GM23338 (cell line): ENCODE measurements around the gene FSIP1. TPM values are rescaled to one million over a fixed set of nuclear protein-coding genes. Genes with fewer than 3 reads are reported as not detected.

Source experiments
- ATAC-seq: fragments of 200-7000 bp; cut with Tn5 transposase; 3 replicates; pipeline ENCODE4 v1.9.1; 2020
- DNase-seq: peaks from one replicate; pipeline ENCODE4 v3.0.0-alpha.2; 2015; ENCODE audit warnings: low spot score
- H2AFZ ChIP-seq: fragments of 200-600 bp; sonication (generic); 2 replicates; pipeline ENCODE4 v1.8.0; 2016; ENCODE audit warnings: antibody characterized with exemption, mild to moderate bottlenecking, moderate library complexity
- H3F3A ChIP-seq: fragments of 200-600 bp; sonication (generic); replicated peaks from 2 replicates; pipeline ENCODE4 v1.8.0; 2017; ENCODE audit warnings: antibody characterized with exemption, mixed run types, low read depth
- H3K27ac ChIP-seq: fragments of 200-600 bp; sonication (generic); 2 replicates; pipeline ENCODE4 v1.6.1; 2016; ENCODE audit warnings: low read depth
- H3K27me3 ChIP-seq: fragments of 200-600 bp; sonication (generic); 2 replicates; pipeline ENCODE4 v1.8.0; 2016; ENCODE audit warnings: mild to moderate bottlenecking, mixed run types, moderate library complexity; ENCODE audit not compliant: insufficient read depth
- H3K36me3 ChIP-seq: fragments of 200-600 bp; sonication (generic); 2 replicates; pipeline ENCODE4 v1.8.0; 2016; ENCODE audit warnings: mild to moderate bottlenecking; ENCODE audit not compliant: insufficient read depth
- H3K4me1 ChIP-seq: fragments of 200-600 bp; sonication (generic); 2 replicates; pipeline ENCODE4 v1.8.0; 2016; ENCODE audit warnings: mild to moderate bottlenecking, moderate library complexity; ENCODE audit not compliant: insufficient read depth
- H3K4me2 ChIP-seq: fragments of 200-600 bp; sonication (generic); 2 replicates; pipeline ENCODE4 v1.7.1; 2017; ENCODE audit warnings: mixed run types
- H3K4me3 ChIP-seq: fragments of 200-600 bp; sonication (generic); 2 replicates; pipeline ENCODE4 v1.6.1; 2016; ENCODE audit warnings: mixed run types
- H3K79me2 ChIP-seq: fragments of 200-600 bp; sonication (generic); replicated peaks from 2 replicates; pipeline ENCODE4 v1.8.0; 2017; ENCODE audit warnings: mild to moderate bottlenecking; ENCODE audit not compliant: insufficient read depth
- H3K9me2 ChIP-seq: fragments of 200-600 bp; sonication (generic); 2 replicates; pipeline ENCODE4 v1.8.0; 2017; ENCODE audit not compliant: insufficient read depth
- H4K20me1 ChIP-seq: fragments of 200-600 bp; sonication (generic); replicated peaks from 2 replicates; pipeline ENCODE4 v1.8.0; 2017; ENCODE audit warnings: mild to moderate bottlenecking; ENCODE audit not compliant: insufficient read depth
- H3K27ac Mint-ChIP-seq: 2 replicates; pipeline ENCODE4 v1.8.0; 2020; ENCODE audit warnings: inconsistent platforms, mild to moderate bottlenecking, moderate library complexity, mixed read lengths
- H3K27me3 Mint-ChIP-seq: 3 replicates; pipeline ENCODE4 v1.8.0; 2022; ENCODE audit warnings: low read depth, mild to moderate bottlenecking, moderate library complexity, mixed read lengths, inconsistent platforms; ENCODE audit not compliant: insufficient read depth, poor library complexity
- H3K36me3 Mint-ChIP-seq: 3 replicates; pipeline ENCODE4 v1.8.0; 2021; ENCODE audit warnings: low read depth, mild to moderate bottlenecking, inconsistent platforms, moderate library complexity, mixed read lengths
- H3K4me1 Mint-ChIP-seq: 3 replicates; pipeline ENCODE4 v1.8.0; 2020; ENCODE audit warnings: mild to moderate bottlenecking, inconsistent platforms, mixed read lengths
- H3K4me3 Mint-ChIP-seq: 3 replicates; pipeline ENCODE4 v1.8.0; 2021; ENCODE audit warnings: moderate library complexity, mild to moderate bottlenecking, inconsistent platforms, mixed read lengths
- H3K9me3 Mint-ChIP-seq: 3 replicates; pipeline ENCODE4 v1.8.0; 2020; ENCODE audit warnings: moderate library complexity, mild to moderate bottlenecking, inconsistent platforms, mixed read lengths
- CREB1 ChIP-seq: fragments of 250-450 bp; sonication (Bioruptor Pico); IDR thresholded peaks from 2 replicates; pipeline ENCODE4 v1.5.0; 2020; ENCODE audit warnings: low read depth, mild to moderate bottlenecking, moderate library complexity
- EZH2phosphoT487 ChIP-seq: fragments of 200-600 bp; sonication (generic); IDR thresholded peaks from one replicate; pipeline ENCODE4 v1.8.1; 2018; ENCODE audit warnings: antibody characterized with exemption; ENCODE audit not compliant: unreplicated experiment
- JUNB ChIP-seq: IDR thresholded peaks from one replicate; pipeline ENCODE4 v1.6.1; 2016; ENCODE audit warnings: antibody characterized with exemption; ENCODE audit not compliant: unreplicated experiment
- POLR2AphosphoS5 ChIP-seq: IDR thresholded peaks from 2 replicates; pipeline ENCODE4 v1.6.1; 2016; ENCODE audit warnings: antibody characterized with exemption, low read depth
- STAT1 ChIP-seq: IDR thresholded peaks from one replicate; pipeline ENCODE4 v1.6.1; 2016; ENCODE audit warnings: antibody characterized with exemption; ENCODE audit not compliant: unreplicated experiment
- ZNF114 ChIP-seq: fragments of 250-450 bp; sonication (Bioruptor Pico); IDR thresholded peaks from 2 replicates; pipeline ENCODE4 v1.5.0; 2020; ENCODE audit warnings: mild to moderate bottlenecking, moderate library complexity
- ZNF331 ChIP-seq: fragments of 250-450 bp; sonication (Bioruptor Pico); IDR thresholded peaks from 2 replicates; pipeline ENCODE4 v1.5.0; 2020; ENCODE audit warnings: low read depth, mild to moderate bottlenecking, moderate library complexity
- polyA plus RNA-seq: library from polyadenylated mRNA; unstranded; fragments of >200 nt; fragmentation: Nextera tagmentation; extraction: Ambion mirVana; gene quantifications from 2 replicates; pipeline ENCODE4 v1.2.1, GENCODE V29; 2016
- total RNA-seq: library from RNA; depleted of rRNA; stranded (reverse); fragments of >200 nt; shearing (Covaris generic); gene quantifications from 2 replicates; pipeline ENCODE4 v1.2.3, GENCODE V29; 2014
- TF ChIP-seq, protein P1 (sequence below): IDR thresholded peaks from one replicate; pipeline ENCODE4 v1.6.1; 2018; ENCODE audit warnings: antibody characterized with exemption; ENCODE audit not compliant: unreplicated experiment
- TF ChIP-seq, protein P2 (sequence below): IDR thresholded peaks from 2 replicates; pipeline ENCODE4 v1.6.1; 2016; ENCODE audit warnings: antibody characterized with exemption
- TF ChIP-seq, protein P3 (sequence below): fragments of 250-450 bp; sonication (Bioruptor Pico); IDR thresholded peaks from 2 replicates; pipeline ENCODE4 v1.5.0; 2020; ENCODE audit warnings: mild to moderate bottlenecking, moderate library complexity
- TF ChIP-seq, protein P4 (sequence below), 2 experiments: fragments of 200-600 bp in 1 of 2; sonication (generic) in 1 of 2; conservative IDR thresholded peaks; 2 replicates each; pipeline versions ENCODE4 v1.5.1 to v1.6.1; 2016 to 2017; ENCODE audit warnings: antibody characterized with exemption in 2 of 2, low read depth in 2 of 2, mild to moderate bottlenecking in 2 of 2, moderate library complexity in 1 of 2

Gene FSIP1
- total and polyA plus RNA-seq, 2 experiments from 2014 or later: 0.92 to 2.1 TPM

DNA sequence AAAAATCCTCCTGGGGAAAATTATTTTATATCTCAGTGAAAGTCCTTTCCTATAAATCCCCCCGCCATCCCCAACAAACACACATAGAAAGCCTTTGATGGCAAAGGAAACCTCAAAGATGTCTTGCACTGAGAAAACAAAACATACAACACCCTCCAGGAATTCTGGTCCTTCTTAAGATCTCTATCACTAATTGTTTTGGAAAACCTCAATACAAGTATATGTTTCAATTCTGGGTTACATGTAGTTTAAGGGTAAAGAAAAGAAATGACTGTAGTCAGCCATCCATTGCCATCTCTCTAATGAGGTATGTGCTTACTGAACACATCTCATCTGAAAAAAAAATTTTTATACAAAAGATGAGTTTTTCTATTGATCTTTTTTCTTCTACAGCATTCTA, 97.3 kb downstream of the FSIP1 start (continued):
- TF ChIP-seq, protein P1, sequence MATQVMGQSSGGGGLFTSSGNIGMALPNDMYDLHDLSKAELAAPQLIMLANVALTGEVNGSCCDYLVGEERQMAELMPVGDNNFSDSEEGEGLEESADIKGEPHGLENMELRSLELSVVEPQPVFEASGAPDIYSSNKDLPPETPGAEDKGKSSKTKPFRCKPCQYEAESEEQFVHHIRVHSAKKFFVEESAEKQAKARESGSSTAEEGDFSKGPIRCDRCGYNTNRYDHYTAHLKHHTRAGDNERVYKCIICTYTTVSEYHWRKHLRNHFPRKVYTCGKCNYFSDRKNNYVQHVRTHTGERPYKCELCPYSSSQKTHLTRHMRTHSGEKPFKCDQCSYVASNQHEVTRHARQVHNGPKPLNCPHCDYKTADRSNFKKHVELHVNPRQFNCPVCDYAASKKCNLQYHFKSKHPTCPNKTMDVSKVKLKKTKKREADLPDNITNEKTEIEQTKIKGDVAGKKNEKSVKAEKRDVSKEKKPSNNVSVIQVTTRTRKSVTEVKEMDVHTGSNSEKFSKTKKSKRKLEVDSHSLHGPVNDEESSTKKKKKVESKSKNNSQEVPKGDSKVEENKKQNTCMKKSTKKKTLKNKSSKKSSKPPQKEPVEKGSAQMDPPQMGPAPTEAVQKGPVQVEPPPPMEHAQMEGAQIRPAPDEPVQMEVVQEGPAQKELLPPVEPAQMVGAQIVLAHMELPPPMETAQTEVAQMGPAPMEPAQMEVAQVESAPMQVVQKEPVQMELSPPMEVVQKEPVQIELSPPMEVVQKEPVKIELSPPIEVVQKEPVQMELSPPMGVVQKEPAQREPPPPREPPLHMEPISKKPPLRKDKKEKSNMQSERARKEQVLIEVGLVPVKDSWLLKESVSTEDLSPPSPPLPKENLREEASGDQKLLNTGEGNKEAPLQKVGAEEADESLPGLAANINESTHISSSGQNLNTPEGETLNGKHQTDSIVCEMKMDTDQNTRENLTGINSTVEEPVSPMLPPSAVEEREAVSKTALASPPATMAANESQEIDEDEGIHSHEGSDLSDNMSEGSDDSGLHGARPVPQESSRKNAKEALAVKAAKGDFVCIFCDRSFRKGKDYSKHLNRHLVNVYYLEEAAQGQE: no peak

DNA sequence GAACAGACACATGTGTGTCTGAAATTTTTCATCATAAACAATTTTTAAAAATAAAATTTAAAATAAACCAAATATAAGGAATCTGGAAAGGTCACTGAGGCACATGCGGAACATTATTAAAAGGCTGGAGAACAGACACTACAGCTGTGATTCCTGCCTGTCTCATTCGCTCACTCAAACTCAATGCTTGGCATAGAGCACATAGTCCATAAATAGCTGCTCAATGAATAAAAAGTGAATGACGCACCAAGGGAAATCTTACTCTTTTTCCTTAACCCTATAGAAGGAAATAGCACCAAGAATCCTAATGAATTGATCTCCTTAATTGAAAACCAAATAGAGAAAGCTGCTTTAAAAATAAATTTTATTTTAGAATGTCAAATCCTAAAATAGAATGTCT, 98.4 kb downstream of the FSIP1 start:
- no peaks in the 10 kb centered on the region for H4K20me1 ChIP-seq
- H3K27me3 Mint-ChIP-seq: peaks cover 2% of the 10 kb centered on the region
- ATAC-seq: no peak
- TF ChIP-seq, protein P2, sequence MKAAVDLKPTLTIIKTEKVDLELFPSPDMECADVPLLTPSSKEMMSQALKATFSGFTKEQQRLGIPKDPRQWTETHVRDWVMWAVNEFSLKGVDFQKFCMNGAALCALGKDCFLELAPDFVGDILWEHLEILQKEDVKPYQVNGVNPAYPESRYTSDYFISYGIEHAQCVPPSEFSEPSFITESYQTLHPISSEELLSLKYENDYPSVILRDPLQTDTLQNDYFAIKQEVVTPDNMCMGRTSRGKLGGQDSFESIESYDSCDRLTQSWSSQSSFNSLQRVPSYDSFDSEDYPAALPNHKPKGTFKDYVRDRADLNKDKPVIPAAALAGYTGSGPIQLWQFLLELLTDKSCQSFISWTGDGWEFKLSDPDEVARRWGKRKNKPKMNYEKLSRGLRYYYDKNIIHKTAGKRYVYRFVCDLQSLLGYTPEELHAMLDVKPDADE: no peak
- TF ChIP-seq ZNF331 (CRISPR knock-in tag) (no peak), POLR2AphosphoS5 (no peak), JUNB (no peak), EZH2phosphoT487 (no peak), ZNF114 (no peak), STAT1 (no peak), CREB1 (no peak)
- TF ChIP-seq, protein P3, sequence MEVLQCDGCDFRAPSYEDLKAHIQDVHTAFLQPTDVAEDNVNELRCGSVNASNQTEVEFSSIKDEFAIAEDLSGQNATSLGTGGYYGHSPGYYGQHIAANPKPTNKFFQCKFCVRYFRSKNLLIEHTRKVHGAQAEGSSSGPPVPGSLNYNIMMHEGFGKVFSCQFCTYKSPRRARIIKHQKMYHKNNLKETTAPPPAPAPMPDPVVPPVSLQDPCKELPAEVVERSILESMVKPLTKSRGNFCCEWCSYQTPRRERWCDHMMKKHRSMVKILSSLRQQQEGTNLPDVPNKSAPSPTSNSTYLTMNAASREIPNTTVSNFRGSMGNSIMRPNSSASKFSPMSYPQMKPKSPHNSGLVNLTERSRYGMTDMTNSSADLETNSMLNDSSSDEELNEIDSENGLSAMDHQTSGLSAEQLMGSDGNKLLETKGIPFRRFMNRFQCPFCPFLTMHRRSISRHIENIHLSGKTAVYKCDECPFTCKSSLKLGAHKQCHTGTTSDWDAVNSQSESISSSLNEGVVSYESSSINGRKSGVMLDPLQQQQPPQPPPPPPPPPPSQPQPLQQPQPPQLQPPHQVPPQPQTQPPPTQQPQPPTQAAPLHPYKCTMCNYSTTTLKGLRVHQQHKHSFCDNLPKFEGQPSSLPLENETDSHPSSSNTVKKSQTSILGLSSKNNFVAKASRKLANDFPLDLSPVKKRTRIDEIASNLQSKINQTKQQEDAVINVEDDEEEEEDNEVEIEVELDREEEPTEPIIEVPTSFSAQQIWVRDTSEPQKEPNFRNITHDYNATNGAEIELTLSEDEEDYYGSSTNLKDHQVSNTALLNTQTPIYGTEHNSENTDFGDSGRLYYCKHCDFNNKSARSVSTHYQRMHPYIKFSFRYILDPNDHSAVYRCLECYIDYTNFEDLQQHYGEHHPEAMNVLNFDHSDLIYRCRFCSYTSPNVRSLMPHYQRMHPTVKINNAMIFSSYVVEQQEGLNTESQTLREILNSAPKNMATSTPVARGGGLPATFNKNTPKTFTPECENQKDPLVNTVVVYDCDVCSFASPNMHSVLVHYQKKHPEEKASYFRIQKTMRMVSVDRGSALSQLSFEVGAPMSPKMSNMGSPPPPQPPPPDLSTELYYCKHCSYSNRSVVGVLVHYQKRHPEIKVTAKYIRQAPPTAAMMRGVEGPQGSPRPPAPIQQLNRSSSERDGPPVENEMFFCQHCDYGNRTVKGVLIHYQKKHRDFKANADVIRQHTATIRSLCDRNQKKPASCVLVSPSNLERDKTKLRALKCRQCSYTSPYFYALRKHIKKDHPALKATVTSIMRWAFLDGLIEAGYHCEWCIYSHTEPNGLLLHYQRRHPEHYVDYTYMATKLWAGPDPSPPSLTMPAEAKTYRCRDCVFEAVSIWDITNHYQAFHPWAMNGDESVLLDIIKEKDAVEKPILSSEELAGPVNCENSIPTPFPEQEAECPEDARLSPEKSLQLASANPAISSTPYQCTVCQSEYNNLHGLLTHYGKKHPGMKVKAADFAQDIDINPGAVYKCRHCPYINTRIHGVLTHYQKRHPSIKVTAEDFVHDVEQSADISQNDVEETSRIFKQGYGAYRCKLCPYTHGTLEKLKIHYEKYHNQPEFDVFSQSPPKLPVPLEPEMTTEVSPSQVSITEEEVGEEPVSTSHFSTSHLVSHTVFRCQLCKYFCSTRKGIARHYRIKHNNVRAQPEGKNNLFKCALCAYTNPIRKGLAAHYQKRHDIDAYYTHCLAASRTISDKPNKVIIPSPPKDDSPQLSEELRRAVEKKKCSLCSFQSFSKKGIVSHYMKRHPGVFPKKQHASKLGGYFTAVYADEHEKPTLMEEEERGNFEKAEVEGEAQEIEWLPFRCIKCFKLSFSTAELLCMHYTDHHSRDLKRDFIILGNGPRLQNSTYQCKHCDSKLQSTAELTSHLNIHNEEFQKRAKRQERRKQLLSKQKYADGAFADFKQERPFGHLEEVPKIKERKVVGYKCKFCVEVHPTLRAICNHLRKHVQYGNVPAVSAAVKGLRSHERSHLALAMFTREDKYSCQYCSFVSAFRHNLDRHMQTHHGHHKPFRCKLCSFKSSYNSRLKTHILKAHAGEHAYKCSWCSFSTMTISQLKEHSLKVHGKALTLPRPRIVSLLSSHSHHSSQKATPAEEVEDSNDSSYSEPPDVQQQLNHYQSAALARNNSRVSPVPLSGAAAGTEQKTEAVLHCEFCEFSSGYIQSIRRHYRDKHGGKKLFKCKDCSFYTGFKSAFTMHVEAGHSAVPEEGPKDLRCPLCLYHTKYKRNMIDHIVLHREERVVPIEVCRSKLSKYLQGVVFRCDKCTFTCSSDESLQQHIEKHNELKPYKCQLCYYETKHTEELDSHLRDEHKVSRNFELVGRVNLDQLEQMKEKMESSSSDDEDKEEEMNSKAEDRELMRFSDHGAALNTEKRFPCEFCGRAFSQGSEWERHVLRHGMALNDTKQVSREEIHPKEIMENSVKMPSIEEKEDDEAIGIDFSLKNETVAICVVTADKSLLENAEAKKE: no peak
- TF ChIP-seq, protein P4, sequence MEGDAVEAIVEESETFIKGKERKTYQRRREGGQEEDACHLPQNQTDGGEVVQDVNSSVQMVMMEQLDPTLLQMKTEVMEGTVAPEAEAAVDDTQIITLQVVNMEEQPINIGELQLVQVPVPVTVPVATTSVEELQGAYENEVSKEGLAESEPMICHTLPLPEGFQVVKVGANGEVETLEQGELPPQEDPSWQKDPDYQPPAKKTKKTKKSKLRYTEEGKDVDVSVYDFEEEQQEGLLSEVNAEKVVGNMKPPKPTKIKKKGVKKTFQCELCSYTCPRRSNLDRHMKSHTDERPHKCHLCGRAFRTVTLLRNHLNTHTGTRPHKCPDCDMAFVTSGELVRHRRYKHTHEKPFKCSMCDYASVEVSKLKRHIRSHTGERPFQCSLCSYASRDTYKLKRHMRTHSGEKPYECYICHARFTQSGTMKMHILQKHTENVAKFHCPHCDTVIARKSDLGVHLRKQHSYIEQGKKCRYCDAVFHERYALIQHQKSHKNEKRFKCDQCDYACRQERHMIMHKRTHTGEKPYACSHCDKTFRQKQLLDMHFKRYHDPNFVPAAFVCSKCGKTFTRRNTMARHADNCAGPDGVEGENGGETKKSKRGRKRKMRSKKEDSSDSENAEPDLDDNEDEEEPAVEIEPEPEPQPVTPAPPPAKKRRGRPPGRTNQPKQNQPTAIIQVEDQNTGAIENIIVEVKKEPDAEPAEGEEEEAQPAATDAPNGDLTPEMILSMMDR (conservative IDR thresholded peaks at IDR 0.05; ENCODE audit: low read depth in 2 of 2): no peak

More for the DNA sequence above, 98.4 kb downstream of the FSIP1 start:
- no peaks in the 10 kb centered on the region for H3K9me2 ChIP-seq
- H3K27ac ChIP-seq: no peak overlapping the region
- no peak for DNase-seq
- H3K27me3 ChIP-seq: no peaks in the 10 kb centered on the region
- H3K4me2 ChIP-seq: no peak overlapping the region
- H3F3A ChIP-seq: no peaks in the 10 kb centered on the region
- no peak overlapping the region for H2AFZ ChIP-seq
- H3K4me1 ChIP-seq: no peaks in the 10 kb centered on the region
- no peaks in the 10 kb centered on the region for H3K79me2 ChIP-seq
- H3K4me1 Mint-ChIP-seq: no peaks in the 10 kb centered on the region
- H3K36me3 ChIP-seq: no peaks in the 10 kb centered on the region
- H3K9me3 Mint-ChIP-seq: no peaks in the 10 kb centered on the region
- H3K36me3 Mint-ChIP-seq: no peaks in the 10 kb centered on the region
- no peak overlapping the region for H3K27ac Mint-ChIP-seq
- no peak overlapping the region for H3K4me3 Mint-ChIP-seq
- H3K4me3 ChIP-seq: no peak overlapping the region
